Upper lobe of right lung (tissue), 1 donor: ENCODE results near the gene SLC35B2. TPM values are rescaled to one million over a fixed set of nuclear protein-coding genes. Genes with fewer than 3 reads are reported as not detected.

Experiments
- ATAC-seq: fragments of 200-7000 bp; cut with Tn5 transposase; one replicate; pipeline ENCODE4 v1.9.1; 2020; ENCODE audit warnings: mild to moderate bottlenecking, moderate library complexity
- DNase-seq: peaks from one replicate; pipeline ENCODE4 v3.0.0-alpha.2; 2020
- H3K27ac ChIP-seq: fragments of 200-600 bp; one replicate; pipeline ENCODE4 v1.8.0; 2022
- H3K27me3 ChIP-seq: fragments of 200-600 bp; one replicate; pipeline ENCODE4 v1.8.0; 2022; ENCODE audit warnings: mild to moderate bottlenecking
- H3K36me3 ChIP-seq: fragments of 200-600 bp; one replicate; pipeline ENCODE4 v1.8.0; 2022
- H3K4me1 ChIP-seq: fragments of 200-600 bp; one replicate; pipeline ENCODE4 v1.8.0; 2022
- H3K4me3 ChIP-seq: fragments of 200-600 bp; one replicate; pipeline ENCODE4 v1.8.0; 2022; ENCODE audit warnings: mild to moderate bottlenecking
- H3K9me3 ChIP-seq: fragments of 200-600 bp; one replicate; pipeline ENCODE4 v1.8.0; 2022
- CTCF ChIP-seq: fragments of 200-600 bp; IDR thresholded peaks from one replicate; pipeline ENCODE4 v1.8.0; 2022; ENCODE audit warnings: antibody characterized with exemption
- intact Hi-C: fragments of 100-400 bp; cut with DNase I; formaldehyde crosslinking; loops from one replicate; pipeline ENCODE4 v1.11.0; 2022
- total RNA-seq: library from RNA; stranded (reverse); fragmentation: NEBNext Ultra II Directional; extraction: Animal tissue kit (Norgen Biotek cat#: 25700); gene quantifications from one replicate; pipeline ENCODE4 v1.2.1, GENCODE V29; 2021
- donor health status: DM: no; HTN: yes; CAD: no; lungs with severe emphysema.

Gene SLC35B2
- total RNA-seq, 1 donor from 2014 or later = 32.3 TPM

- Histone ChIP-seq H3K9me3 (no peaks in the 10 kb centered on the region), H3K27me3 (peaks cover 90% of the 10 kb centered on the region), H3K4me1 (no peaks in the 10 kb centered on the region), H3K36me3 (no peaks in the 10 kb centered on the region), H3K27ac (no peak overlapping the region), H3K4me3 (no peak overlapping the region)
- no peak for TF ChIP-seq CTCF
- DNase-seq (no peak), ATAC-seq (no peak)
- intact Hi-C loops = no loop called here
These were observed 34.5 kb upstream of the SLC35B2 start for GRCh38 chr6:44291841-44292240.

- ATAC-seq = no peak
- no peak for DNase-seq
- Histone ChIP-seq H3K27ac (no peak overlapping the region), H3K4me3 (no peak overlapping the region), H3K9me3 (no peaks in the 10 kb centered on the region), H3K4me1 (no peaks in the 10 kb centered on the region), H3K27me3 (peaks cover 81% of the 10 kb centered on the region), H3K36me3 (no peaks in the 10 kb centered on the region)
- intact Hi-C loops = no loop called here
- TF ChIP-seq CTCF = no peak
These were observed 32.5 kb upstream of the SLC35B2 start for GRCh38 chr6:44289726-44290260.

GRCh38 chr6:44286747-44287146 lies 29.4 kb upstream of the SLC35B2 start:
- Histone ChIP-seq H3K4me3 (no peak overlapping the region), H3K9me3 (no peaks in the 10 kb centered on the region), H3K36me3 (no peaks in the 10 kb centered on the region), H3K27ac (no peak overlapping the region), H3K27me3 (peaks cover 59% of the 10 kb centered on the region), H3K4me1 (no peaks in the 10 kb centered on the region)
- no peak for ATAC-seq
- DNase-seq = no peak
- TF ChIP-seq CTCF = no peak
- intact Hi-C loops = no loop called here

GRCh38 chr6:44286285-44286565 lies 28.9 kb upstream of the SLC35B2 start:
- DNase-seq = no peak
- intact Hi-C loops = no loop called here
- H3K4me1 ChIP-seq = no peaks in the 10 kb centered on the region
- no peak for TF ChIP-seq CTCF
- no peaks in the 10 kb centered on the region for H3K36me3 ChIP-seq
- peaks cover 54% of the 10 kb centered on the region for H3K27me3 ChIP-seq
- H3K4me3 ChIP-seq = no peak overlapping the region
- no peak overlapping the region for H3K27ac ChIP-seq
- no peak for ATAC-seq
- H3K9me3 ChIP-seq = no peaks in the 10 kb centered on the region

- no peak for TF ChIP-seq CTCF
- DNase-seq (no peak), ATAC-seq (no peak)
- Histone ChIP-seq H3K9me3 (no peaks in the 10 kb centered on the region), H3K4me1 (no peaks in the 10 kb centered on the region), H3K27me3 (peaks cover 49% of the 10 kb centered on the region), H3K36me3 (no peaks in the 10 kb centered on the region), H3K4me3 (no peak overlapping the region), H3K27ac (no peak overlapping the region)
- intact Hi-C loops = no loop called here
These were observed 28.4 kb upstream of the SLC35B2 start for GRCh38 chr6:44285552-44286284.

- Histone ChIP-seq H3K36me3 (no peaks in the 10 kb centered on the region), H3K9me3 (no peaks in the 10 kb centered on the region), H3K27me3 (peaks cover 41% of the 10 kb centered on the region), H3K27ac (no peak overlapping the region), H3K4me3 (no peak overlapping the region), H3K4me1 (no peaks in the 10 kb centered on the region)
- ATAC-seq (no peak), DNase-seq (no peak)
- TF ChIP-seq CTCF = no peak
- intact Hi-C loops = no loop called here
These were observed 27.5 kb upstream of the SLC35B2 start for GRCh38 chr6:44284867-44285266.
